ENCODE data around the gene AGAP2. TPM values are rescaled to one million over a fixed set of nuclear protein-coding genes. Genes with fewer than 3 reads are reported as not detected.

Gene AGAP2
- total RNA-seq, 1 experiment from 2014 or later = 2.0 TPM

GRCh38 chr12:57739914-57740538, 1.5 kb upstream of the AGAP2 start (continued):
- no peak for TF ChIP-seq ZNF396 (CRISPR knock-in tag; IDR thresholded peaks at IDR 0.05; ENCODE audit: borderline replicate concordance)

GRCh38 chr12:57739387-57739786, 845 bp upstream of the AGAP2 start:
- ATAC-seq (no peak), DNase-seq (ENCODE audit: low spot score) (no peak)
- Mint-ChIP-seq H3K4me3 (peak overlapping the region; percentile 71), H3K4me1 (peaks cover 30% of the 10 kb centered on the region), H3K36me3 (no peaks in the 10 kb centered on the region), H3K27me3 (ENCODE audit: low read depth) (peaks cover 95% of the 10 kb centered on the region), H3K9me3 (no peaks in the 10 kb centered on the region; the same call in 1 of the 2 replicates), H3K27ac (no peak overlapping the region)
- ChIA-PET CTCF (interaction anchor here (0.7 to 6.6 kb wide), 6 partner anchors 10 to 280 kb away, joined by 3 to 146 read pairs (median 3); partner anchors contain the start of gene GLI1), POLR2A (interaction anchor here (0.6 kb wide), 1 partner anchor 195 kb away, joined by 4 read pairs; no protein-coding TSS in a partner anchor)
- TF ChIP-seq SMAD4 (CRISPR knock-in tag; IDR thresholded peaks at IDR 0.05) (no peak), ATF2 (CRISPR knock-in tag; IDR thresholded peaks at IDR 0.05; ENCODE audit: borderline replicate concordance, low read depth) (no peak), GTF2I (CRISPR knock-in tag; conservative IDR thresholded peaks at IDR 0.05) (no peak), ATF1 (CRISPR knock-in tag; IDR thresholded peaks at IDR 0.05) (no peak), ELF4 (CRISPR knock-in tag; IDR thresholded peaks at IDR 0.05; ENCODE audit: low read depth) (no peak), PRDM15 (CRISPR knock-in tag; IDR thresholded peaks at IDR 0.05) (no peak), ZNF425 (CRISPR knock-in tag; conservative IDR thresholded peaks at IDR 0.05) (no peak), NR2C2 (CRISPR knock-in tag; IDR thresholded peaks at IDR 0.05) (no peak)

GRCh38 chr12:57737467-57738460, 778 bp downstream of the AGAP2 start:
- ATAC-seq (peak; percentile 2; the same call in 1 of the 2 replicates), DNase-seq (ENCODE audit: low spot score) (peak; percentile 54)
- Mint-ChIP-seq H3K9me3 (no peaks in the 10 kb centered on the region), H3K27ac (no peak overlapping the region), H3K36me3 (no peaks in the 10 kb centered on the region), H3K4me3 (peak overlapping the region; percentile 75; the same call in 1 of the 2 replicates), H3K27me3 (ENCODE audit: low read depth) (peaks cover 95% of the 10 kb centered on the region), H3K4me1 (peaks cover 28% of the 10 kb centered on the region)
- ChIA-PET CTCF (interaction anchor here (0.5 to 6.6 kb wide), 16 partner anchors 8 to 495 kb away, joined by 3 to 146 read pairs (median 6); partner anchors contain the start of genes B4GALNT1 and OS9), POLR2A (interaction anchor here (0.9 to 1.7 kb wide), 4 partner anchors 11 to 34 kb away, joined by 3 to 6 read pairs (median 4); partner anchors contain the start of genes CDK4, EEF1AKMT3 and METTL1)
- no peak for TF ChIP-seq HMGA2 (CRISPR knock-in tag; IDR thresholded peaks at IDR 0.05)
- no peak for TF ChIP-seq GTF2I (CRISPR knock-in tag; conservative IDR thresholded peaks at IDR 0.05)
- TF ChIP-seq ZNF532 (CRISPR knock-in tag; IDR thresholded peaks at IDR 0.05; ENCODE audit: borderline replicate concordance) = no peak
- TF ChIP-seq MAX (CRISPR knock-in tag; IDR thresholded peaks at IDR 0.05) = no peak
